ENCODE data around the gene CST3. TPM values are rescaled to one million over a fixed set of nuclear protein-coding genes. Genes with fewer than 3 reads are reported as not detected.
"Not testable (repeated sequence)": the region's sequence is repeated elsewhere in the genome, so short reads cannot be mapped to it uniquely, and the experiment has no call there.

CST3 gene
- polyA plus RNA-seq, 1 donor = 118 TPM

- no peak for DNase-seq
Measured at GRCh38 chr20:23661002-23661429, 23.3 kb upstream of the CST3 start.

GRCh38 chr20:23659989-23660837, 22.5 kb upstream of the CST3 start:
- DNase-seq = no peak

GRCh38 chr20:23659610-23659988, 21.8 kb upstream of the CST3 start:
- not testable (repeated sequence) for DNase-seq

GRCh38 chr20:23658989-23659609, 21.3 kb upstream of the CST3 start:
- DNase-seq = no peak

GRCh38 chr20:23658336-23658735, 20.6 kb upstream of the CST3 start:
- no peak for DNase-seq

GRCh38 chr20:23657202-23657601, 19.4 kb upstream of the CST3 start:
- no peak for DNase-seq

GRCh38 chr20:23656372-23656771, 18.6 kb upstream of the CST3 start:
- DNase-seq = no peak

- DNase-seq = peak; percentile 72
Measured at GRCh38 chr20:23655491-23656211, 17.9 kb upstream of the CST3 start.

- no peak for DNase-seq
Measured at GRCh38 chr20:23654717-23655116, 17.0 kb upstream of the CST3 start.

- DNase-seq = no peak
Measured at GRCh38 chr20:23654000-23654399, 16.2 kb upstream of the CST3 start.

- DNase-seq = no peak
Measured at GRCh38 chr20:23653400-23653938, 15.7 kb upstream of the CST3 start.

- DNase-seq = no peak
Measured at GRCh38 chr20:23652926-23653325, 15.2 kb upstream of the CST3 start.

- no peak for DNase-seq
Measured at GRCh38 chr20:23652371-23652770, 14.6 kb upstream of the CST3 start.

- DNase-seq = no peak
Measured at GRCh38 chr20:23651117-23651516, 13.4 kb upstream of the CST3 start.

- no peak for DNase-seq
Measured at GRCh38 chr20:23649830-23650417, 12.2 kb upstream of the CST3 start.

GRCh38 chr20:23649242-23649641, 11.5 kb upstream of the CST3 start:
- DNase-seq = no peak

- DNase-seq = no peak
Measured at GRCh38 chr20:23647346-23647745, 9.6 kb upstream of the CST3 start.

GRCh38 chr20:23646106-23646873, 8.5 kb upstream of the CST3 start:
- no peak for DNase-seq

GRCh38 chr20:23645575-23645974, 7.8 kb upstream of the CST3 start:
- no peak for DNase-seq

GRCh38 chr20:23644164-23644563, 6.4 kb upstream of the CST3 start:
- DNase-seq = no peak

- no peak for DNase-seq
Measured at GRCh38 chr20:23643659-23644058, 5.9 kb upstream of the CST3 start.

Data from hindlimb muscle (tissue), 1 donor.